Measurements from ENCODE around the gene PTPN4. TPM values are rescaled to one million over a fixed set of nuclear protein-coding genes. Genes with fewer than 3 reads are reported as not detected.
A peak's percentile ranks its signal among the peaks of the same experiment; 100 is the strongest.

The PTPN4 gene
- total and polyA plus RNA-seq, 4 donors: 4.2 to 70.7 (median 27.0) TPM

GRCh38 chr2:119879502-119879901 lies 119.8 kb downstream of the PTPN4 start:
- Histone ChIP-seq H3K9me3 (ENCODE audit: control insufficient read depth in 4 of 4, insufficient read depth in 3 of 4, low read length in 3 of 4) (no peaks in the 10 kb centered on the region), H3K27me3 (ENCODE audit: control insufficient read depth in 3 of 3, insufficient read depth in 3 of 3, low read length in 2 of 3) (no peaks in the 10 kb centered on the region), H3K4me3 (no peak overlapping the region), H3K9ac (ENCODE audit: insufficient read depth in 1 of 2, low read length in 2 of 2) (no peak overlapping the region), H3K27ac (ENCODE audit: low read depth in 1 of 2, low read length in 1 of 2) (no peak overlapping the region), H3K4me1 (ENCODE audit: control insufficient read depth in 5 of 5, insufficient read depth in 5 of 5, low read length in 5 of 5) (peaks cover 0 to 5% (median 0%) of the 10 kb centered on the region in 5 donors), H3K36me3 (ENCODE audit: control insufficient read depth in 4 of 4, insufficient read depth in 4 of 4, low read length in 4 of 4) (peaks cover 0 to 3% (median 0%) of the 10 kb centered on the region in 4 donors)
- no peak for TF ChIP-seq CTCF (IDR thresholded peaks at IDR 0.05; ENCODE audit: control extremely low read depth, extremely low read depth)
- no peak for DNase-seq
- no peak for ATAC-seq (ENCODE audit: insufficient read depth, low FRiP score)

GRCh38 chr2:119888680-119889079 lies 129.0 kb downstream of the PTPN4 start:
- ATAC-seq (ENCODE audit: insufficient read depth, low FRiP score): no peak
- Histone ChIP-seq H3K9ac (ENCODE audit: insufficient read depth in 1 of 2, low read length in 2 of 2) (no peak overlapping the region), H3K36me3 (ENCODE audit: control insufficient read depth in 4 of 4, insufficient read depth in 4 of 4, low read length in 4 of 4) (peaks cover 0 to 6% (median 2%) of the 10 kb centered on the region in 4 donors), H3K4me1 (ENCODE audit: control insufficient read depth in 5 of 5, insufficient read depth in 5 of 5, low read length in 5 of 5) (no peaks in the 10 kb centered on the region), H3K27me3 (ENCODE audit: control insufficient read depth in 3 of 3, insufficient read depth in 3 of 3, low read length in 2 of 3) (no peaks in the 10 kb centered on the region), H3K27ac (ENCODE audit: low read depth in 1 of 2, low read length in 1 of 2) (no peak overlapping the region), H3K4me3 (no peak overlapping the region), H3K9me3 (ENCODE audit: control insufficient read depth in 4 of 4, insufficient read depth in 3 of 4, low read length in 3 of 4) (peaks cover 0 to 3% (median 2%) of the 10 kb centered on the region in 4 donors)
- no peak for DNase-seq
- no peak for TF ChIP-seq CTCF (IDR thresholded peaks at IDR 0.05; ENCODE audit: control extremely low read depth, extremely low read depth)
- WGBS, 2 donors: 91 to 94% methylated on average over 2 of the region's 2 CpGs

- peaks cover 5 to 20% (median 8%) of the 10 kb centered on the region in 4 donors for H3K36me3 ChIP-seq (ENCODE audit: control insufficient read depth in 4 of 4, insufficient read depth in 4 of 4, low read length in 4 of 4)
- peaks cover 0 to 2% (median 0%) of the 10 kb centered on the region in 4 donors for H3K9me3 ChIP-seq (ENCODE audit: control insufficient read depth in 4 of 4, insufficient read depth in 3 of 4, low read length in 3 of 4)
- DNase-seq (peak in 2 of 3 donors; percentile 57 to 72), ATAC-seq (ENCODE audit: insufficient read depth, low FRiP score) (no peak)
- H3K4me3 ChIP-seq: no peak overlapping the region
- H3K27me3 ChIP-seq (ENCODE audit: control insufficient read depth in 3 of 3, insufficient read depth in 3 of 3, low read length in 2 of 3): no peaks in the 10 kb centered on the region
- H3K4me1 ChIP-seq (ENCODE audit: control insufficient read depth in 5 of 5, insufficient read depth in 5 of 5, low read length in 5 of 5): peaks cover 0 to 7% (median 0%) of the 10 kb centered on the region in 5 donors
- WGBS, 2 donors: 81 to 91% methylated on average over 5 of the region's 5 CpGs
- TF ChIP-seq CTCF (IDR thresholded peaks at IDR 0.05; ENCODE audit: control extremely low read depth, extremely low read depth): no peak
- H3K27ac ChIP-seq (ENCODE audit: low read depth in 1 of 2, low read length in 1 of 2): no peak overlapping the region
- H3K9ac ChIP-seq (ENCODE audit: insufficient read depth in 1 of 2, low read length in 2 of 2): peak overlapping the region in 1 of 2 donors; percentile 34
Observed at GRCh38 chr2:119897736-119898395, 138.1 kb downstream of the PTPN4 start.
